SK-N-SH (cell line): ENCODE results near the gene SEMA3B. TPM values are rescaled to one million over a fixed set of nuclear protein-coding genes. Genes with fewer than 3 reads are reported as not detected.

Source experiments
- CTCF ChIA-PET: fragments of 300-600, 350-600 bp; formaldehyde crosslinking; extraction: SDS; loops from one replicate; lab custom pipeline; 2021; lab: Yijun Ruan, JAX
- POLR2A ChIA-PET: fragments of 350-600 bp; sonication (Branson Sonifier 250); formaldehyde crosslinking; extraction: SDS; loops from one replicate; lab custom pipeline; 2020; ENCODE audit warnings: antibody characterized with exemption, inconsistent platforms; lab: Yijun Ruan, JAX
- DNase-seq: peaks from one replicate; pipeline ENCODE4 v3.0.0; 2012
- H2AFZ ChIP-seq: fragments of 200-600 bp; sonication (generic); 2 replicates; pipeline ENCODE4 v1.8.1; 2016; ENCODE audit warnings: antibody characterized with exemption, mild to moderate bottlenecking, low read depth
- H3F3A ChIP-seq: fragments of 200-600 bp; sonication (generic); replicated peaks from 2 replicates; pipeline ENCODE3; 2016; ENCODE audit warnings: antibody characterized with exemption, mild to moderate bottlenecking; ENCODE audit not compliant: insufficient read depth
- H3K27ac ChIP-seq, 2 experiments: fragments of 200-500 bp in 1 of 2; fragments of 200-600 bp in 1 of 2; sonication (Bioruptor generic) in 1 of 2; sonication (generic), shearing (Covaris generic) in 1 of 2; 2 replicates each; pipeline versions ENCODE4 v1.5.1 to v1.6.1; 2014 to 2016; ENCODE audit warnings: low read depth in 2 of 2, inconsistent platforms in 1 of 2, low read length in 1 of 2, mild to moderate bottlenecking in 1 of 2, mixed read lengths in 1 of 2
- H3K27me3 ChIP-seq: fragments of 200-600 bp; sonication (generic), shearing (Covaris generic); 2 replicates; pipeline ENCODE4 v1.6.1; 2016; ENCODE audit warnings: mixed run types; ENCODE audit not compliant: insufficient read depth
- H3K36me3 ChIP-seq, 2 experiments: fragments of 200-500 bp in 1 of 2; fragments of 200-600 bp in 1 of 2; sonication (Bioruptor generic) in 1 of 2; sonication (generic) in 1 of 2; replicated peaks in 1 of 2; 2 replicates each; pipeline versions ENCODE3 to v1.5.1; 2014 to 2016; ENCODE audit warnings: low read length in 1 of 2, mild to moderate bottlenecking in 1 of 2; ENCODE audit not compliant: insufficient read depth in 2 of 2, control insufficient read depth in 1 of 2
- H3K4me1 ChIP-seq, 2 experiments: fragments of 200-500 bp in 1 of 2; fragments of 200-600 bp in 1 of 2; sonication (Bioruptor generic) in 1 of 2; sonication (generic), shearing (Covaris generic) in 1 of 2; 2 replicates each; pipeline versions ENCODE4 v1.5.1 to v1.6.1; 2014 to 2016; ENCODE audit warnings: low read depth in 1 of 2, low read length in 1 of 2, mixed run types in 1 of 2; ENCODE audit not compliant: insufficient read depth in 2 of 2, control insufficient read depth in 1 of 2
- H3K4me2 ChIP-seq: fragments of 200-600 bp; sonication (generic), shearing (Covaris generic); 2 replicates; pipeline ENCODE4 v1.6.1; 2017; ENCODE audit warnings: mixed run types
- H3K4me3 ChIP-seq, 2 experiments: fragments of 200-500 bp in 1 of 2; fragments of 200-600 bp in 1 of 2; sonication (Bioruptor generic) in 1 of 2; sonication (generic), shearing (Covaris generic) in 1 of 2; 2 replicates each; pipeline versions ENCODE4 v1.5.1 to v1.8.1; 2014 to 2016; ENCODE audit warnings: low read depth in 2 of 2, inconsistent platforms in 1 of 2, low read length in 1 of 2, mild to moderate bottlenecking in 1 of 2, mixed read lengths in 1 of 2, moderate library complexity in 1 of 2
- H3K79me2 ChIP-seq: fragments of 200-600 bp; sonication (generic); 2 replicates; pipeline ENCODE4 v1.8.1; 2017; ENCODE audit warnings: mild to moderate bottlenecking; ENCODE audit not compliant: insufficient read depth
- H3K9ac ChIP-seq: fragments of 200-600 bp; sonication (generic); 2 replicates; pipeline ENCODE4 v1.6.1; 2017; ENCODE audit warnings: mixed run types
- H3K9me2 ChIP-seq: fragments of 200-600 bp; sonication (generic); 2 replicates; pipeline ENCODE4 v1.6.1; 2017; ENCODE audit warnings: mixed run types
- H3K9me3 ChIP-seq: fragments of 200-600 bp; sonication (generic); 2 replicates; pipeline ENCODE4 v1.6.1; 2017; ENCODE audit warnings: mixed run types, mild to moderate bottlenecking, moderate library complexity
- H4K20me1 ChIP-seq: fragments of 200-600 bp; sonication (generic); 2 replicates; pipeline ENCODE4 v1.6.1; 2017; ENCODE audit warnings: mild to moderate bottlenecking, mixed run types; ENCODE audit not compliant: insufficient read depth
- CHD2 ChIP-seq: fragments of 150-350 bp; IDR thresholded peaks from 2 replicates; pipeline ENCODE4 v1.6.1; 2018; ENCODE audit warnings: low read length; ENCODE audit not compliant: partially characterized antibody
- ELF1 ChIP-seq: IDR thresholded peaks from 2 replicates; pipeline ENCODE4 v1.4.0; 2012
- EP300 ChIP-seq, 2 experiments: IDR thresholded peaks; 2 replicates each; pipeline versions ENCODE4 v1.4.0 to v1.6.1; 2012; ENCODE audit warnings: borderline replicate concordance in 1 of 2, low read depth in 1 of 2, low read length in 1 of 2
- FOXJ3 ChIP-seq: sonication (generic); formaldehyde crosslinking; IDR thresholded peaks from 2 replicates; pipeline ENCODE4 v1.5.1; 2020; ENCODE audit warnings: mild to moderate bottlenecking, missing genetic modification reagents
- GABPA ChIP-seq: IDR thresholded peaks from 2 replicates; pipeline ENCODE4 v1.4.0; 2012; ENCODE audit warnings: low read depth, mild to moderate bottlenecking
- IRF3 ChIP-seq: fragments of 150-350 bp; IDR thresholded peaks from 2 replicates; pipeline ENCODE4 v1.6.1; 2016; ENCODE audit warnings: mild to moderate bottlenecking, low read depth, low read length
- JUND ChIP-seq: IDR thresholded peaks from 2 replicates; pipeline ENCODE4 v1.4.0; 2012
- PBX3 ChIP-seq: IDR thresholded peaks from 2 replicates; pipeline ENCODE4; 2012
- RAD21 ChIP-seq: IDR thresholded peaks from 2 replicates; pipeline ENCODE4 v1.6.1; 2012; ENCODE audit warnings: mild to moderate bottlenecking, low read length
- RCOR1 ChIP-seq: fragments of 150-350 bp; IDR thresholded peaks from 2 replicates; pipeline ENCODE4 v1.6.1; 2017; ENCODE audit warnings: antibody characterized with exemption, low read length
- RXRA ChIP-seq: IDR thresholded peaks from 2 replicates; pipeline ENCODE4 v1.4.0; 2012; ENCODE audit warnings: low read depth, mild to moderate bottlenecking, borderline replicate concordance
- TEAD4 ChIP-seq: IDR thresholded peaks from 2 replicates; pipeline ENCODE4 v1.4.0; 2012; ENCODE audit warnings: mild to moderate bottlenecking, borderline replicate concordance; ENCODE audit not compliant: insufficient read depth
- USF2 ChIP-seq: fragments of 150-350 bp; IDR thresholded peaks from 2 replicates; pipeline ENCODE4 v1.6.1; 2017; ENCODE audit warnings: antibody characterized with exemption, low read length, low read depth, borderline replicate concordance
- WGBS: methylation state at CpG from one replicate; pipeline ENCODE4 v1.1.6; 2017; ENCODE audit warnings: low lambda C conversion rate; 5-methylcytosine and 5-hydroxymethylcytosine counted together
- polyA plus RNA-seq, 3 experiments: library from polyadenylated mRNA; depleted of rRNA; stranded (reverse); fragments of >200 nt; gene quantifications; 2 replicates each; pipeline ENCODE4 v1.2.3, GENCODE V29; 2012

The SEMA3B gene
- polyA plus RNA-seq, 1 of the 3 experiments (the other 2 are of a cell fraction): 14.9 TPM

- peak overlapping the region; percentile 60 to 90 for H3K27ac ChIP-seq
- H3K9ac ChIP-seq: peak overlapping the region; percentile 95
- peak overlapping the region; percentile 96 for H3K4me2 ChIP-seq
- H3K4me3 ChIP-seq: peak overlapping the region; percentile 82 to 98
- H3K27me3 ChIP-seq: no peaks in the 10 kb centered on the region
- TF ChIP-seq EP300 (IDR thresholded peaks at IDR 0.05; ENCODE audit: borderline replicate concordance in 1 of 2, low read depth in 1 of 2, low read length in 1 of 2) (no peak), RCOR1 (no peak), RAD21 (no peak), CHD2 (no peak)
- peaks cover 13% of the 10 kb centered on the region for H3F3A ChIP-seq
- CTCF ChIA-PET: interaction anchor here (0.6 to 61.6 kb wide), 6 partner anchors 6 to 200 kb away, joined by 3 to 1375 read pairs (median 218); partner anchors contain the start of genes GNAI2 and GNAT1
- H2AFZ ChIP-seq: no peak overlapping the region
- 76% methylated on average over 6 of the region's 7 CpGs for WGBS
- H3K36me3 ChIP-seq: peaks cover 0 to 11% of the 10 kb centered on the region in 2 experiments
- H3K9me2 ChIP-seq: no peaks in the 10 kb centered on the region
- no peaks in the 10 kb centered on the region for H3K9me3 ChIP-seq
- H4K20me1 ChIP-seq: peaks cover 58% of the 10 kb centered on the region
- POLR2A ChIA-PET: interaction anchor here (0.6 to 1.0 kb wide), 3 partner anchors 21 to 42 kb away, joined by 3 read pairs; no protein-coding TSS in a partner anchor
- H3K79me2 ChIP-seq: peaks cover 76% of the 10 kb centered on the region
- H3K4me1 ChIP-seq: peaks cover 8 to 26% of the 10 kb centered on the region in 2 experiments; a peak in 2 of 4 replicates
- DNase-seq: no peak
These were observed 30.4 kb upstream of the SEMA3B start for GRCh38 chr3:50238549-50239026.

- Histone ChIP-seq H3F3A (peaks cover 24% of the 10 kb centered on the region), H3K4me2 (peak overlapping the region; percentile 96), H3K36me3 (peaks cover 0 to 13% of the 10 kb centered on the region in 2 experiments), H3K4me1 (peaks cover 8 to 26% of the 10 kb centered on the region in 2 experiments; a peak in 2 of 4 replicates), H3K9me2 (no peaks in the 10 kb centered on the region), H3K9me3 (no peaks in the 10 kb centered on the region), H3K4me3 (no peak overlapping the region; a peak in 1 of 4 replicates)
- ChIA-PET POLR2A (interaction anchor here (0.6 kb wide), 1 partner anchor 25 kb away, joined by 3 read pairs; no protein-coding TSS in a partner anchor), CTCF (interaction anchor here (19.2 to 61.6 kb wide), 3 partner anchors 7 to 53 kb away, joined by 433 to 1375 read pairs (median 433); partner anchors contain the start of genes GNAI2 and GNAT1)
- 89% methylated on average over 4 of the region's 4 CpGs for WGBS
- TF ChIP-seq PBX3 (no peak), GABPA (no peak), FOXJ3 (CRISPR knock-in tag) (no peak), ELF1 (no peak), RCOR1 (no peak), EP300 (IDR thresholded peaks at IDR 0.05; ENCODE audit: borderline replicate concordance in 1 of 2, low read depth in 1 of 2, low read length in 1 of 2) (no peak), RXRA (no peak), JUND (no peak), RAD21 (no peak), TEAD4 (no peak), IRF3 (no peak), USF2 (no peak)
- TF ChIP-seq, all 33 proteins: peak for 0
- H3K9ac ChIP-seq: no peak overlapping the region
- H4K20me1 ChIP-seq: peaks cover 67% of the 10 kb centered on the region
- no peak for DNase-seq
- peaks cover 87% of the 10 kb centered on the region for H3K79me2 ChIP-seq
- H2AFZ ChIP-seq: no peak overlapping the region
- no peak overlapping the region for H3K27ac ChIP-seq
- H3K27me3 ChIP-seq: no peaks in the 10 kb centered on the region
These were observed 29.3 kb upstream of the SEMA3B start for GRCh38 chr3:50239649-50240048.
